ENCODE results near the gene CYTH4.

DNA sequence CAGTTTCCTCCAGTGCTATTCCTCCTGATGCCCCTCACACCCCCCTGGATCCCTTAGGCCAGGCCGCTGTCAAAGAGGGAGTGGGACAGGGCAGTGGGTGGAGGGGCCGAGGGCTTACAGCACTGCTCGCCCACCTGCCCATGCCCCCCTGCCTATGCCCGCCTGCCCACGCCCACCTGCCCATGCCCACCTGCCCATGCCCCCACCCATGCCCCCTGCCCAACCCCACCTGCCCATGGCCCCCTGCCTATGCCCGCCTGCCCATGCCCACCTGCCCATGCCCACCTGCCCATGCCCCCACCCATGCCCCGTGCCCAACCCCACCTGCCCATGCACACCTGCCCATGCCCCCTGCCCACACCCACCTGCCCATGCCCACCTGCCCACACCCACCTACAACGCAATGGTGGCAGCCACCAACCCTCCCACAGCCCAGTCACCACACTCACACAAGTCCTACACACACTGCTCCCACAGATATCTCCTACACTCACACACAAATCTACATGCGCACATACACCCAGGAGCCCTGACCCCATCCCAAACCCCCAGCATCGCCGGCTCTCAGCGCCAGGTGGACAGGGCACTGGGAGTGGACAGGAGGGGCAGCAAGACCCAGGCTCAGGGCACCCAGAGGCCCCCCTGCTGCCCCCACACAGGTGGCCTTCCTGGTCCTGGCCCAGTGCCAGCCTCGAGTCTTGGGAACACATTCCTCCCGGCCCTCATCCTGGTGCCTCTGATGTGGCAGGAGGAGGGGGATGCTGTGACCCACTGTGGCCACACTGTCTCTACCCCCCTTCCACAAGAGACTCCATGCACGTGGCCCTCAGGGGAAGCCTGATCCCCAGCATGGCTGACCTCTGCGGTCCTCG is 61.8 kb downstream of the CYTH4 start:
- no peak for TF ChIP-seq BHLHE40 (IDR thresholded peaks at IDR 0.05; ENCODE audit: borderline replicate concordance)
- no peak for TF ChIP-seq NFRKB (IDR thresholded peaks at IDR 0.05)
- TF ChIP-seq FOXM1 (IDR thresholded peaks at IDR 0.05; ENCODE audit: borderline replicate concordance): no peak
- TF ChIP-seq SP1 (IDR thresholded peaks at IDR 0.05): no peak
- no peak for TF ChIP-seq SUZ12 (IDR thresholded peaks at IDR 0.05)
- TF ChIP-seq HDGF (IDR thresholded peaks at IDR 0.05; ENCODE audit: borderline replicate concordance): no peak
- TF ChIP-seq FOXK2 (IDR thresholded peaks at IDR 0.05): no peak
- no peak for TF ChIP-seq ARNT (IDR thresholded peaks at IDR 0.05)
- no peak for TF ChIP-seq TARDBP (IDR thresholded peaks at IDR 0.05)
- no peak for TF ChIP-seq FOXA1 (IDR thresholded peaks at IDR 0.05)
